Gastrocnemius medialis (tissue), 4 donors: ENCODE data around the gene DENND5B. TPM values are rescaled to one million over a fixed set of nuclear protein-coding genes. Genes with fewer than 3 reads are reported as not detected.
"Not testable (repeated sequence)": the region's sequence is repeated elsewhere in the genome, so short reads cannot be mapped to it uniquely, and the experiment has no call there.

Experiments
- ATAC-seq, 2 donors: fragments of 150-250 bp; one replicate each; pipeline ENCODE4 v1.9.1; 2016
- DNase-seq, 2 donors: peaks; one replicate each; pipeline ENCODE4 v3.0.0-alpha.2; 2019
- H3K27ac ChIP-seq, 4 donors: fragments of 200-600 bp; sonication (generic); 1 replicate in 1 of 4; 2 replicates in 3 of 4; pipeline ENCODE4 v1.5.1; 2016 to 2018; ENCODE audit warnings: mild to moderate bottlenecking in 2 of 4, moderate library complexity in 1 of 4
- H3K27me3 ChIP-seq, 3 donors: fragments of 200-600 bp; sonication (generic) in 2 of 3; 1 replicate in 1 of 3; 2 replicates in 2 of 3; pipeline versions ENCODE4 v1.5.1 to v1.6.0; 2016 to 2019; ENCODE audit warnings: mild to moderate bottlenecking in 1 of 3, moderate library complexity in 1 of 3
- H3K36me3 ChIP-seq, 2 donors: fragments of 200-600 bp; sonication (generic) in 1 of 2; one replicate each; pipeline ENCODE4 v1.5.1; 2017 to 2018
- H3K4me1 ChIP-seq, 2 donors: fragments of 200-600 bp; sonication (generic) in 1 of 2; one replicate each; pipeline ENCODE4 v1.5.1; 2016 to 2017; ENCODE audit warnings: mild to moderate bottlenecking in 2 of 2
- H3K4me3 ChIP-seq, 4 donors: fragments of 200-600 bp; sonication (generic) in 3 of 4; 1 replicate in 1 of 4; 2 replicates in 3 of 4; pipeline ENCODE4 v1.5.1; 2016 to 2019; ENCODE audit warnings: mild to moderate bottlenecking in 2 of 4
- H3K9me3 ChIP-seq, 3 donors: fragments of 200-600 bp; sonication (generic) in 2 of 3; 1 replicate in 1 of 3; 2 replicates in 2 of 3; pipeline ENCODE4 v1.5.1; 2016 to 2019
- CTCF ChIP-seq, 5 experiments: fragments of 450-650 bp in 3 of 5; fragments of 200-600 bp in 2 of 5; sonication (generic) in 2 of 5; IDR thresholded peaks in 4 of 5; conservative IDR thresholded peaks in 1 of 5; 1 replicate in 4 of 5; 2 replicates in 1 of 5; pipeline ENCODE4 v1.5.1; 2016 to 2019; ENCODE audit warnings: antibody characterized with exemption in 5 of 5, mild to moderate bottlenecking in 3 of 5, moderate library complexity in 3 of 5
- POLR2A ChIP-seq, 2 donors: fragments of 450-650 bp; IDR thresholded peaks; one replicate each; pipeline ENCODE4 v1.6.1; 2017; ENCODE audit warnings: antibody characterized with exemption in 2 of 2, mild to moderate bottlenecking in 2 of 2, moderate library complexity in 2 of 2
- in situ Hi-C, 4 donors: fragments of 200-750 bp; cut with MboI; loops; one replicate each; pipeline versions ENCODE4 v1.15.0 to v1.8.0; 2017; ENCODE audit warnings: low sequenced_read_pairs in 4 of 4
- intact Hi-C: fragments of 100-400 bp; cut with DNase I; formaldehyde crosslinking; loops from one replicate; pipeline ENCODE4 v1.15.1; 2023; ENCODE audit warnings: low total_unique reads
- total RNA-seq, 4 donors: library from RNA; depleted of rRNA; stranded (reverse); fragments of >200 nt; gene quantifications; one replicate each; pipeline versions ENCODE4 v1.1.0 to v1.2.3, GENCODE V29; 2016

DENND5B gene
- total RNA-seq, 4 donors from 2014 or later = 12.5 to 33.7 (median 26.7) TPM

- Histone ChIP-seq H3K4me1 (peaks cover 0 to 6% of the 10 kb centered on the region in 2 donors), H3K27me3 (no peaks in the 10 kb centered on the region), H3K4me3 (no peak overlapping the region), H3K27ac (no peak overlapping the region), H3K9me3 (no peaks in the 10 kb centered on the region), H3K36me3 (peaks cover 0 to 4% of the 10 kb centered on the region in 2 donors)
- DNase-seq = no peak
- no peak for ATAC-seq
- TF ChIP-seq POLR2A (IDR thresholded peaks at IDR 0.05) (no peak), CTCF (IDR thresholded peaks at IDR 0.05 in 4 of 5, conservative IDR thresholded peaks at IDR 0.05 in 1 of 5) (no peak)
- in situ Hi-C loops = no loop called here
- intact Hi-C loops = no loop called here
Observed at GRCh38 chr12:31557707-31558106, 33.2 kb downstream of the DENND5B start.

DNA sequence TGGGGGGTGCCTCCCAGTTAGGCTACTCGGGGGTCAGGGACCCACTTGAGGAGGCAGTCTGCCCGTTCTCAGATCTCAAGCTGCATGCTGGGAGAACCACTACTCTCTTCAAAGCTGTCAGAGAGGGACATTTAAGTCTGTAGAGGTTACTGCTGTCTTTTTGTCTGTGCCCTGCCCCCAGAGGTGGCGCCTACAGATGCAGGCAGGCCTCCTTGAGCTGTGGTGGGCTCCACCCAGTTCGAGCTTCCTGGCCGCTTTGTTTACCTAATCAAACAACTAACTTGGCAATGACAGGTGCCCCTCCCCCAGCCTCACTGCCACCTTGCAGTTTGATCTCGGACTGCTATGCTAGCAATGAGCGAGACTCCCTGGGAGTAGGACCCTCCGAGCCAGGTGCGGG is 35.5 kb downstream of the DENND5B start:
- DNase-seq, H3K36me3 ChIP-seq, in situ Hi-C loops, H3K9me3 ChIP-seq, H3K4me3 ChIP-seq, intact Hi-C loops, ATAC-seq, H3K27me3 ChIP-seq, H3K27ac ChIP-seq, H3K4me1 ChIP-seq: not testable (repeated sequence)

DNA sequence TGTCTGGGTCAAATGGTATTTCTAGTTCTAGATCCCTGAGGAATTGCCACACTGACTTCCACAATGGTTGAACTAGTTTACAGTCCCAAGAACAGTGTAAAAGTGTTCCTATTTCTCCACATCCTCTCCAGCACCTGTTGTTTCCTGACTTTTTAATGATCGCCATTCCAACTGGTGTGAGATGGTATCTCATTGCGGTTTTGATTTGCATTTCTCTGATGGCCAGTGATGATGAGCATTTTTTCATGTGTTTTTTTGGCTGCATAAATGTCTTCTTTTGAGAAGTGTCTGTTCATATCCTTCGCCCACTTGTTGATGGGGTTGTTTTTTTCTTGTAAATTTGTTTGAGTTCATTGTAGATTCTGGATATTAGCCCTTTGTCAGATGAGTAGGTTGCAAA is 40.3 kb downstream of the DENND5B start:
- intact Hi-C loops, H3K27me3 ChIP-seq, DNase-seq, H3K4me3 ChIP-seq, ATAC-seq, H3K4me1 ChIP-seq, H3K27ac ChIP-seq, in situ Hi-C loops, H3K36me3 ChIP-seq, H3K9me3 ChIP-seq: not testable (repeated sequence)

- in situ Hi-C loops (no loop called here), intact Hi-C loops (loop anchor here (1.0 kb wide), 1 partner anchor 9 kb away; no protein-coding TSS in a partner anchor)
- DNase-seq = no peak
- Histone ChIP-seq H3K9me3 (no peaks in the 10 kb centered on the region), H3K4me1 (peaks cover 19 to 24% of the 10 kb centered on the region in 2 donors), H3K36me3 (no peaks in the 10 kb centered on the region), H3K27me3 (no peaks in the 10 kb centered on the region), H3K27ac (no peak overlapping the region), H3K4me3 (no peak overlapping the region)
- TF ChIP-seq CTCF (IDR thresholded peaks at IDR 0.05 in 4 of 5, conservative IDR thresholded peaks at IDR 0.05 in 1 of 5) = no peak
- TF ChIP-seq POLR2A (IDR thresholded peaks at IDR 0.05) = no peak
- ATAC-seq = no peak
Observed at GRCh38 chr12:31536672-31537071, 54.3 kb downstream of the DENND5B start.

- H3K36me3 ChIP-seq = no peaks in the 10 kb centered on the region
- H3K4me3 ChIP-seq = no peak overlapping the region
- H3K27me3 ChIP-seq = no peaks in the 10 kb centered on the region
- TF ChIP-seq CTCF (IDR thresholded peaks at IDR 0.05 in 4 of 5, conservative IDR thresholded peaks at IDR 0.05 in 1 of 5) (no peak), POLR2A (IDR thresholded peaks at IDR 0.05) (no peak)
- DNase-seq = no peak
- in situ Hi-C loops = no loop called here
- no peak overlapping the region for H3K27ac ChIP-seq
- ATAC-seq = no peak
- peaks cover 19 to 32% of the 10 kb centered on the region in 2 donors for H3K4me1 ChIP-seq
- no peaks in the 10 kb centered on the region for H3K9me3 ChIP-seq
- intact Hi-C loops = no loop called here
Observed at GRCh38 chr12:31533470-31533869, 57.5 kb downstream of the DENND5B start.

DNA sequence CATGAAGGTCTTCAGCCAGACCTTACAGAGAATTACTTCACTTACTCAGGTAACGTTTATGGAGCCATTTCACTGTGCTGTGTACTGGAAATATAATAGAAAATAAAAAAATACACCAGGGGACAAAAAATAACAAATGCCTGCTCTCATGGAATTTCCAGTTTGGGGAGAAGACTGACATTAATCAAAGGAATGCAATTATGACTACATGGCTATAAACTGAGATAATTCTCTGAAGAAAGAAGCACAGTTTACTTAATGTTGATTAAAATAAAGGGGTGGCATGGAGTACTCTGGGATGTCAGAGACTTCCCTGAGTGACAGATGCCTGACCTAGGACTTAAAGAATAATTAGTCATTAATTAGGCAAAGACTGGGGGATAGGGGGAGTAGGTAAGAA is 59.0 kb downstream of the DENND5B start:
- Histone ChIP-seq H3K4me3 (no peak overlapping the region), H3K27me3 (no peaks in the 10 kb centered on the region), H3K36me3 (no peaks in the 10 kb centered on the region), H3K9me3 (no peaks in the 10 kb centered on the region), H3K27ac (no peak overlapping the region), H3K4me1 (peaks cover 29 to 34% of the 10 kb centered on the region in 2 donors)
- in situ Hi-C loops = no loop called here
- DNase-seq (no peak), ATAC-seq (no peak)
- TF ChIP-seq CTCF (IDR thresholded peaks at IDR 0.05 in 4 of 5, conservative IDR thresholded peaks at IDR 0.05 in 1 of 5) (no peak), POLR2A (IDR thresholded peaks at IDR 0.05) (no peak)
- intact Hi-C loops = no loop called here
